ENCODE results near the gene TMEM255B.

TMEM255B gene

GRCh38 chr13:113834496-113835200 lies 75.6 kb downstream of the TMEM255B start:
- no peak for TF ChIP-seq ZNF274 (IDR thresholded peaks at IDR 0.05; ENCODE audit: low read depth, low read length)
- H3K4me3 ChIP-seq (ENCODE audit: low read length), result no peak overlapping the region

- H3K4me3 ChIP-seq (ENCODE audit: low read length), result no peak overlapping the region
- TF ChIP-seq ZNF274 (IDR thresholded peaks at IDR 0.05; ENCODE audit: low read depth, low read length), result no peak
Measured at GRCh38 chr13:113835461-113836270, 76.6 kb downstream of the TMEM255B start.

- no peak overlapping the region for H3K4me3 ChIP-seq (ENCODE audit: low read length)
- TF ChIP-seq ZNF274 (IDR thresholded peaks at IDR 0.05; ENCODE audit: low read depth, low read length), result no peak
Measured at GRCh38 chr13:113836768-113837559, 77.9 kb downstream of the TMEM255B start.

- TF ChIP-seq ZNF274 (IDR thresholded peaks at IDR 0.05; ENCODE audit: low read depth, low read length), result no peak
- H3K4me3 ChIP-seq (ENCODE audit: low read length), result no peak overlapping the region
Measured at GRCh38 chr13:113837560-113838355, 78.7 kb downstream of the TMEM255B start.

- no peak for TF ChIP-seq ZNF274 (IDR thresholded peaks at IDR 0.05; ENCODE audit: low read depth, low read length)
- no peak overlapping the region for H3K4me3 ChIP-seq (ENCODE audit: low read length)
Measured at GRCh38 chr13:113838711-113839201, 79.7 kb downstream of the TMEM255B start.

- H3K4me3 ChIP-seq (ENCODE audit: low read length), result no peak overlapping the region
- TF ChIP-seq ZNF274 (IDR thresholded peaks at IDR 0.05; ENCODE audit: low read depth, low read length), result no peak
Measured at GRCh38 chr13:113839536-113840204, 80.6 kb downstream of the TMEM255B start.

GRCh38 chr13:113840541-113841352 lies 81.7 kb downstream of the TMEM255B start:
- H3K4me3 ChIP-seq (ENCODE audit: low read length), result no peak overlapping the region
- TF ChIP-seq ZNF274 (IDR thresholded peaks at IDR 0.05; ENCODE audit: low read depth, low read length), result no peak

GRCh38 chr13:113841353-113841650 lies 82.3 kb downstream of the TMEM255B start:
- TF ChIP-seq ZNF274 (IDR thresholded peaks at IDR 0.05; ENCODE audit: low read depth, low read length), result no peak
- no peak overlapping the region for H3K4me3 ChIP-seq (ENCODE audit: low read length)

- TF ChIP-seq ZNF274 (IDR thresholded peaks at IDR 0.05; ENCODE audit: low read depth, low read length), result no peak
- H3K4me3 ChIP-seq (ENCODE audit: low read length), result no peak overlapping the region
Measured at GRCh38 chr13:113842336-113843062, 83.5 kb downstream of the TMEM255B start.

GRCh38 chr13:113843063-113843654 lies 84.1 kb downstream of the TMEM255B start:
- no peak overlapping the region for H3K4me3 ChIP-seq (ENCODE audit: low read length)
- no peak for TF ChIP-seq ZNF274 (IDR thresholded peaks at IDR 0.05; ENCODE audit: low read depth, low read length)

GRCh38 chr13:113843864-113844556 lies 85.0 kb downstream of the TMEM255B start:
- no peak for TF ChIP-seq ZNF274 (IDR thresholded peaks at IDR 0.05; ENCODE audit: low read depth, low read length)
- no peak overlapping the region for H3K4me3 ChIP-seq (ENCODE audit: low read length)

Data from GM08714 (cell line).